ENCODE results near the gene PDE3A.

GRCh38 chr12:20696181-20696905, 328.0 kb downstream of the PDE3A start:
- TF ChIP-seq EZH2phosphoT487 (IDR thresholded peaks at IDR 0.05; ENCODE audit: borderline replicate concordance, low read depth, low read length), result no peak
- TF ChIP-seq, protein P1, sequence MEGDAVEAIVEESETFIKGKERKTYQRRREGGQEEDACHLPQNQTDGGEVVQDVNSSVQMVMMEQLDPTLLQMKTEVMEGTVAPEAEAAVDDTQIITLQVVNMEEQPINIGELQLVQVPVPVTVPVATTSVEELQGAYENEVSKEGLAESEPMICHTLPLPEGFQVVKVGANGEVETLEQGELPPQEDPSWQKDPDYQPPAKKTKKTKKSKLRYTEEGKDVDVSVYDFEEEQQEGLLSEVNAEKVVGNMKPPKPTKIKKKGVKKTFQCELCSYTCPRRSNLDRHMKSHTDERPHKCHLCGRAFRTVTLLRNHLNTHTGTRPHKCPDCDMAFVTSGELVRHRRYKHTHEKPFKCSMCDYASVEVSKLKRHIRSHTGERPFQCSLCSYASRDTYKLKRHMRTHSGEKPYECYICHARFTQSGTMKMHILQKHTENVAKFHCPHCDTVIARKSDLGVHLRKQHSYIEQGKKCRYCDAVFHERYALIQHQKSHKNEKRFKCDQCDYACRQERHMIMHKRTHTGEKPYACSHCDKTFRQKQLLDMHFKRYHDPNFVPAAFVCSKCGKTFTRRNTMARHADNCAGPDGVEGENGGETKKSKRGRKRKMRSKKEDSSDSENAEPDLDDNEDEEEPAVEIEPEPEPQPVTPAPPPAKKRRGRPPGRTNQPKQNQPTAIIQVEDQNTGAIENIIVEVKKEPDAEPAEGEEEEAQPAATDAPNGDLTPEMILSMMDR (conservative IDR thresholded peaks at IDR 0.05; ENCODE audit: low read length), result no peak
